Measurements from ENCODE around the gene TTC3. TPM values are rescaled to one million over a fixed set of nuclear protein-coding genes. Genes with fewer than 3 reads are reported as not detected.
"Not testable (repeated sequence)": the region's sequence is repeated elsewhere in the genome, so short reads cannot be mapped to it uniquely, and the experiment has no call there.

The TTC3 gene
- total RNA-seq, 1 donor from 2014 or later: 130 TPM

- no peak for DNase-seq (ENCODE audit: low read depth, low spot score)
Observed at GRCh38 chr21:37088186-37088735, 15.2 kb downstream of the TTC3 start.

GRCh38 chr21:37093977-37094376 is 20.9 kb downstream of the TTC3 start:
- DNase-seq (ENCODE audit: low read depth, low spot score): no peak

GRCh38 chr21:37095821-37096220 is 22.8 kb downstream of the TTC3 start:
- DNase-seq (ENCODE audit: low read depth, low spot score): no peak

GRCh38 chr21:37098751-37099150 is 25.7 kb downstream of the TTC3 start:
- no peak for DNase-seq (ENCODE audit: low read depth, low spot score)

- no peak for DNase-seq (ENCODE audit: low read depth, low spot score)
Observed at GRCh38 chr21:37100316-37100715, 27.3 kb downstream of the TTC3 start.

- no peak for DNase-seq (ENCODE audit: low read depth, low spot score)
Observed at GRCh38 chr21:37101384-37101783, 28.3 kb downstream of the TTC3 start.

- not testable (repeated sequence) for DNase-seq (ENCODE audit: low read depth, low spot score)
Observed at GRCh38 chr21:37102746-37103145, 29.7 kb downstream of the TTC3 start.

GRCh38 chr21:37106998-37107397 is 33.9 kb downstream of the TTC3 start:
- DNase-seq (ENCODE audit: low read depth, low spot score): no peak

- DNase-seq (ENCODE audit: low read depth, low spot score): not testable (repeated sequence)
Observed at GRCh38 chr21:37111029-37111428, 38.0 kb downstream of the TTC3 start.

GRCh38 chr21:37114301-37114700 is 41.2 kb downstream of the TTC3 start:
- not testable (repeated sequence) for DNase-seq (ENCODE audit: low read depth, low spot score)

- not testable (repeated sequence) for DNase-seq (ENCODE audit: low read depth, low spot score)
Observed at GRCh38 chr21:37116459-37116858, 43.4 kb downstream of the TTC3 start.

GRCh38 chr21:37117204-37117603 is 44.1 kb downstream of the TTC3 start:
- DNase-seq (ENCODE audit: low read depth, low spot score): no peak

- no peak for DNase-seq (ENCODE audit: low read depth, low spot score)
Observed at GRCh38 chr21:37118187-37118826, 45.3 kb downstream of the TTC3 start.

GRCh38 chr21:37119421-37120218 is 46.6 kb downstream of the TTC3 start:
- no peak for DNase-seq (ENCODE audit: low read depth, low spot score)

- no peak for DNase-seq (ENCODE audit: low read depth, low spot score)
Observed at GRCh38 chr21:37128076-37128475, 55.0 kb downstream of the TTC3 start.

GRCh38 chr21:37130971-37131370 is 57.9 kb downstream of the TTC3 start:
- DNase-seq (ENCODE audit: low read depth, low spot score): no peak

- DNase-seq (ENCODE audit: low read depth, low spot score): no peak
Observed at GRCh38 chr21:37136261-37136660, 63.2 kb downstream of the TTC3 start.

GRCh38 chr21:37136744-37137143 is 63.7 kb downstream of the TTC3 start:
- DNase-seq (ENCODE audit: low read depth, low spot score): no peak

GRCh38 chr21:37139154-37139553 is 66.1 kb downstream of the TTC3 start:
- no peak for DNase-seq (ENCODE audit: low read depth, low spot score)

GRCh38 chr21:37139902-37140301 is 66.8 kb downstream of the TTC3 start:
- DNase-seq (ENCODE audit: low read depth, low spot score): no peak

GRCh38 chr21:37143392-37143791 is 70.3 kb downstream of the TTC3 start:
- not testable (repeated sequence) for DNase-seq (ENCODE audit: low read depth, low spot score)

- DNase-seq (ENCODE audit: low read depth, low spot score): no peak
Observed at GRCh38 chr21:37145635-37146111, 72.6 kb downstream of the TTC3 start.
